ENCODE data around the gene TVP23C.
"Not testable (repeated sequence)": the region's sequence is repeated elsewhere in the genome, so short reads cannot be mapped to it uniquely, and the experiment has no call there.

The TVP23C gene

DNA sequence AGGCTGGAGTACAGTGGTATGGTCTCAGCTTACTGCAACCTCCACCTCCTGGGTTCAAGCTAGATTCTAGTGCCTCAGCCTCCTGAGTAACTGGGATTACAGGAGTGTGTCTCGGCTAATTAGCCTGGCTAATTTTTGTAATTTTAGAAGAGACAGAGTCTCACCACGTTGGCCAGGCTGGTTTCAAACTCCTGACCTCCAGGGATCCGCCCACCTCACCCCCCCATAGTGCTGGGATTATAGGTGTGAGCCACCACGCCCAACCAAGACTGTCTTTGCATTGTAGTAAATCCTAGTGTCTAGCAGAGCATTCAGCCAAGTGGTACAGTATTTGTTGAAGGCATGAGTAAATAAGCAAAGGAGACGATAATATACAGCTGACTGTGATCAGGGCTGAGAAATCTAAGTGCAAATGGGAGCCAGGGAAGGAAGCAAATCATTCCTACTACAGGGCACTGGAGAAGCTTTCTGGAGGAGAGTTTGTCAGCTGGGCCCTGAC is 5.9 kb downstream of the TVP23C start:
- H3K4me3 Mint-ChIP-seq; H3K4me1 Mint-ChIP-seq; H3K36me3 Mint-ChIP-seq (ENCODE audit: low read depth); DNase-seq; H3K9me3 Mint-ChIP-seq; ATAC-seq; H3K27ac Mint-ChIP-seq; H3K27me3 Mint-ChIP-seq: not testable (repeated sequence)

DNA sequence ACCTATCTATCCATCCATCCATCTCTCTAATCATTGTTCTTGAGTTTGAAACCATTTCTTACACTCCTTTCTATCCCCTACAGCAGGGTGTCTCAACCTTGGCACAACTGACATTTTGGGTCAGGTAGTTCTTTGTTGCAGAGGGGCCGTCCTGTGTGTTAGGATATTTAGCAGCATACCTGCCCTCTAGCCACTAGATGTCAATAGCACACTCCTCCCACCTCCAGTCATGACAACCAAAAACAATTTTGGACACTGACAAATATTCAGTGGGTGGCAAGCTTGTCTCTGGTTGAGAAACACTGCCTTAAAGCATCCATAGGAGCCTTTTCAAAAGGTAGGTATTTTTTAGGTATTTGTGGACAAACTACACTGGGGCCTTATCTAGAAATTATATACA is 10.4 kb downstream of the TVP23C start:
- H3K9me3 Mint-ChIP-seq; H3K27me3 Mint-ChIP-seq; ATAC-seq; H3K4me1 Mint-ChIP-seq; H3K27ac Mint-ChIP-seq; H3K36me3 Mint-ChIP-seq (ENCODE audit: low read depth); DNase-seq; H3K4me3 Mint-ChIP-seq: not testable (repeated sequence)

DNA sequence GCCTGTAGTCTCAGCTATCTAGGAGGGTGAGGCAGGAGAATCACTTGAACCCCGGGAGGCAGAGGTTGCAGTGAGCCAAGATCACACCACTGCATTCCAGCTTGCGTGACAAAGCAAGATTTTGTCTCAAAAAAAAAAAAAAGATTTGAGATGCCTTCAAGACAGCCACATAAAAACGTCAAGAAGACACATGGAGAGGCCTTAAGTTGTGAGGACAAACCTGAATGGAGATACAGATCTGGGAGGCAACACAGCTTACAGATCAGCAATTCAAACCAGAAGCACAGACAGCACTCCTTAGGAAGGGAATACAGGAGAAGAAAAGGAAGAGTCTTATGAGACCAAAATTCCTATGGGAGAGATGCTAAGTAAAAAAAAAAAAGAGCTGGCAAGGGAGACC is 13.7 kb downstream of the TVP23C start:
- H3K27me3 Mint-ChIP-seq; DNase-seq; H3K4me1 Mint-ChIP-seq; H3K36me3 Mint-ChIP-seq (ENCODE audit: low read depth); H3K9me3 Mint-ChIP-seq; H3K27ac Mint-ChIP-seq; H3K4me3 Mint-ChIP-seq; ATAC-seq: not testable (repeated sequence)

DNA sequence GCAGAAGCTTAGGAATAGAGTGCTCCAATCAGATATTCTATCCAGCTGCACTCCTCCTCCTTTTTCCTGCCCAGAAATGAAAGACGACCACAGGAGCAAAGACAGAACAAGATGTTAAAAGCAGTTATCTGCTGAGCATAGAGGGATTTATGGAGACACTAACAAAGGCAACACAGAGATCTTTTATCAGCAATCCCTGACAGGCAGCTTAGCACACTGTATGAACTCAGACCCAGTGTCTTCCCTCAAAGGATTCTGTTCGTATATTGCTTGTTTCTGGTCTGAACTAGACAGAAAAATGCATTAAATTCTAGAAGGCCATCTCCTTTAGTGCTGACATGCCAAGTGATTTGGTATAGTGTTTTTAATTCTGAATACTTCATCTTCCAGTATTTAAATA is 16.7 kb downstream of the TVP23C start:
- not testable (repeated sequence) for H3K27me3 Mint-ChIP-seq, H3K9me3 Mint-ChIP-seq, DNase-seq, H3K27ac Mint-ChIP-seq, ATAC-seq, H3K4me1 Mint-ChIP-seq, H3K4me3 Mint-ChIP-seq
- peaks cover 13% of the 10 kb centered on the region for H3K36me3 Mint-ChIP-seq (ENCODE audit: low read depth)

DNA sequence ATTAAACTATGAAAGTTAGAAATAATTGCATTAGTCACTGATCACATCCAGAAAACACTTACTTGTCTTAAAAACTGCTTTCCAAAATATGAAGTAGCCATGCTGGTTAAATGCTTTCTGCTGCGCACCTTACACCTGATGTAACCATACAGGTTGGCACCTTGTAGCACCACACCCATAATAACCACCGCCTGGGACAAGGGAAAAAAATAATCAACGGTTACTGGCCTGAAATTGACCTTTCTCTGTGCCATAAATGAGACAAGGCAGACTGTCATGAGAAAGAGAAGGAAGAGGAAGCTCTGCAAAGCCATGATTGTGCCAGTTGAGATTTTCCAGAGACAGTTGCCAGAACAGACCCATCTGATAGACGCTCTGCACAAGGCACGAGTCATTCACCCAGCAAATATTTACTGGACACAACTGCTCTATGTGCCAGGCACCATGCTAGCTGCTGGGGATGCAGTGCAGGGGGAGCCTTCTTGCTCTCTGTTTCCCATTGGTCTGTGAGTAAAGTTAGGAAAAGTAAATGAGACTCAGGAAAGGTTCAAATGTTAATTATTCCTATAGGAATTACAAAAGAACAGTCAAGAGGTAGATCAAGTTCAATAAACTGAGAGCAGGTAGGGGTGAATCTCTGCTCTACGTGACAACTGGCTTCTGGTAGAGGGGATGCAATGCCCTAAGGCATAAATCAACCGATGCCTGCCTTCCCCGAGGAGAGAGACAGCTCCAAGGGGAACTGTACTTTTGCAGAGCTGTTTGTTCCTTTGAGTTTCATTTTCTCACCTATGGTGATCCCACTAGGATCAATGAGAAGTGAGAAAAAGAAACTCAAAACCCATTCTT is 22.7 kb downstream of the TVP23C start:
- H3K9me3 Mint-ChIP-seq, H3K4me1 Mint-ChIP-seq, H3K27me3 Mint-ChIP-seq, H3K4me3 Mint-ChIP-seq, ATAC-seq, H3K27ac Mint-ChIP-seq, DNase-seq: not testable (repeated sequence)
- H3K36me3 Mint-ChIP-seq (ENCODE audit: low read depth) = peaks cover 12% of the 10 kb centered on the region

DNA sequence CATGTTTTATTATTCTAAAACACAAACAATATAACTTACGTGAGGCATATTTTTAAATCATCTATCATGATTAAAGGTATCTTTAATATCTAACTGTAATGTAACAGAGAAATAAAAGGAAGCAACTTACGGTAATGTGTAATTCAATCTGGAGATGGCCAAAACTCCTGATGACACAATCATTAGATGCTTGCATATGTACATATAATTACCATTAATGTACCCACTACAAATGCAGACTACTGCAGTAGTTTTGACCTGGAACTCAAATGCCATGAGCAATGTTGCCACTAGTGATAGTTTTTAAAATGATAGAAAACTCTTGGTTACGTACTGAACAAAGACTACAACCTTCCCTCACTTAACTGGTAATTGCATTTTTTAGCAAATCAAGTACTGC is 30.2 kb downstream of the TVP23C start:
- not testable (repeated sequence) for DNase-seq, H3K27ac Mint-ChIP-seq, H3K4me1 Mint-ChIP-seq, H3K27me3 Mint-ChIP-seq, H3K4me3 Mint-ChIP-seq, H3K9me3 Mint-ChIP-seq, ATAC-seq
- peaks cover 10% of the 10 kb centered on the region for H3K36me3 Mint-ChIP-seq (ENCODE audit: low read depth)

DNA sequence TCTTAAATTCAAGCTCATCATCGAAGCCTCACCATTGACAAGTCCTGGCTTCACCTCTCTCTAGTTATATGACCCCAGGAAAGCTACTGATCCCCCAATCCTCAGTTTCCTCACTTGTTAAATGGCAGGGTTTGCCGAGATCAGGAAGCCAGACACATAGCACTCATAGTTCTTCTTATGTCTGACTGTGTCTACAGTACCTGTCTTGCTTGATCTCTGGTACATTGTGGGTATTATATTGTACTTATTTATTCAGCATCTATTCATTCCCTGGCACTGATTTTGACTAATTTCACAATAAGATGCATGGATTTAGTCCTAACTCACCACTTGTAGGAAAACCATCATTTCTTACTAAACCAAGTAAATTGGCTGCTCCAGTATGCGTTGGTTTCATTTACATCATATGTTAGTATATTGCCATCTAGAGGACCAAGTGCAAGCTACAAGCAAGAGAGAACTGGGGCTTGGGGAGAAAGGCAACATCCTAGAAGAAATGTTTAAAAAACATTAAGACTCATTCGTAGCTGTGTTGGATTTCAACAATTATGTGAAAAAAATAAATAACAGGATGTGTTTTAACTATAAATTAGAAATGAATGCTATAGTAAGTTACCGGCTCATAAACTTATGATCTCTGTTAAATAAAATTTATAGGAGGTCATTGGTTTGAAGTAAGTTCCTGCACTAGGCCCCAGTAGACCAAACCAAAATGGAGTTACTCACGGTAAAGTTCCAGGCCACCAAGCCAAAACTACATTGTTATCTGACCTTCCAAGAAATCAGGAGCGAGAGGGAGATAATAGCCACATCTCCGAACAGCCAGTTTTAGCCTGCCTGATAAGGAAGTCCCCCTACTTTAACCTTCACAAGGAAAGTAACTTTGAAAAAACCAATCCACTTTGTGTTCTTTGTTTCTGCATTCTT is 36.7 kb downstream of the TVP23C start:
- not testable (repeated sequence) for DNase-seq; H3K27ac Mint-ChIP-seq; H3K9me3 Mint-ChIP-seq; H3K36me3 Mint-ChIP-seq (ENCODE audit: low read depth); H3K4me3 Mint-ChIP-seq; H3K4me1 Mint-ChIP-seq; ATAC-seq; H3K27me3 Mint-ChIP-seq

DNA sequence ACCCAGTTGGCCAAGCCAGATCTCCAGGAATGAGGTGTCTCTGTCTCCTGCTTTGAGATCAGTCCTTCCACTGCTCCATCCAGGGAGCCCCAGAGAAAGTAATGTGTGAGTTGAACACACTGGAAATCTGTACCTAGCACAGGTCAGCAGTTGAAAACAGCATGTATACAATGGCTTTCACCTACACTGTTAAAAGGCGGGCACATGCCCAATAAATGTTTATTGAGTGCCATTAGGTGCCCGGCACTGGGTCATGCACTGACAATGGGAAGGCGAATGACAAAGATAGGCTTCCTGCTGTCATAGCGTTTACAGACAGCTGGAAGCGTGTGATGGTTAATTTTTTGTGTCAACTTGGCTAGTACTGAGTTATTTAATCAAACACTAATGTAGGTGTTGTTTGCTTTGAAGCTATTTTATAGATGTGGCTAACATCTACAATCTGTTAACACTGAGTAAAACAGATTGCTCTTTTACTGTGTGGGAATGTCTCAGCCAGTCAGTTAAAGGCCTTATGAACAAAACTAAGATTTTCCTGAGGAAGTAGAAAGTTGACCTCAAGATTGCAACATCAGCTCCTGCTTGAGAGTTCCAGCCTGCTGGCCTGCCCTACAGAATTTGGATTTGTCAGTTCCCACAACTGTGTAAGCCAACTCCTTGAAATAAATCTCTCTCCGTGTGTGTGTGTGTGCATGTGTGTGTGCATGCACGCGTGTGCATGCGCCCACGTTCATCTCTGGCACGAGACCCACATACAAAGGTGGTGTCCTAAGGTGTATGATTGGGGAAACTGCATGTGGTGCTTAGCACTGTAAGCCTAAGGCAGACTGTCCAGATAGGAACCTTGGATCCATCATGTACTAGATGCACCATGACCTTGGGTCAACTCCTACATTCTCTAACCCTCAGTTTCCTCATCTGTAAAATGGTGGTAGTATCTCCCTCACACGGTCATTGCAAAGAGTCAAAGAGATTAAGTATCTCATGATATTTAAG is 38.0 kb downstream of the TVP23C start:
- H3K9me3 Mint-ChIP-seq; H3K4me1 Mint-ChIP-seq; H3K4me3 Mint-ChIP-seq; H3K36me3 Mint-ChIP-seq (ENCODE audit: low read depth); ATAC-seq; H3K27ac Mint-ChIP-seq; DNase-seq; H3K27me3 Mint-ChIP-seq: not testable (repeated sequence)

DNA sequence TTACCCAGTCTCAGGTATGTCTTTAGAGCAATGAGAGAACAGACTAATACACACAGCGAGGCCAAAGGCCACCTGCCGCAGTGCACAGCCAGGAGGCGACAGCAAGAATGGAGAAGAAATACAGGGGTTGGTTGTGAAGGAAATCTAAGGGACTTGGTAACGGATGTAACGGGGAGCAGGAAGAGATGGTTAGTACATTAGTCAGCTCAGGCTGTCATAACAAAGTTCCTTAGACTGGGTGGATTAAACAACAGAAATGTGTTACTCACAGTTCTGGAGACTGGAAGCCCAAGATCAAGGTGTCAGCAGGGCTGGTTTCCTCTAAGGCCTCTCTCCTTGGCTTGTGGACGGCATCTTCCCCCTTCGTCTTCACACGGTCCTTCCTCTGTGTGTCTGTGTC is 47.1 kb downstream of the TVP23C start:
- Mint-ChIP-seq H3K36me3 (ENCODE audit: low read depth) (peaks cover 11% of the 10 kb centered on the region), H3K4me1 (no peaks in the 10 kb centered on the region), H3K27me3 (no peaks in the 10 kb centered on the region), H3K4me3 (no peak overlapping the region), H3K27ac (no peak overlapping the region), H3K9me3 (no peaks in the 10 kb centered on the region)
- no peak for ATAC-seq
- no peak for DNase-seq

DNA sequence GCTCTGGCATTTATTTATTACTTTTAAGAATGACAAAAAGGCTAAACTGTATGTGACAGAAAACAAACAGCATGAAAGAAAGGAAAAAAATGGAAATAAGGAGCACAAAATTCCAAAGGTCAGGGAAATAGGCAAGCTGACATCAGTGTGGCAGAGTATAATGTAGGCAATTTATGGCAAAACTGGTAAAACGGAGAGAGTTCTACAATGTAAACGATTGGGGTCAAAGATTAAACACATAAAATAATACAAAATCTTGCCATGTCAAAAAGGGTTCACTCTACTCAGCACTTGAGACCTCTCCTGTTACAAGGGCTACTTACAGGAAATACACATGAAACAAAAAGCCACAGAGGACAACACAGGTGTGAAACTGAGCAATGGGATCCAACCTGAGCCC is 48.8 kb downstream of the TVP23C start:
- no peak overlapping the region for H3K27ac Mint-ChIP-seq
- no peak for ATAC-seq
- DNase-seq = no peak
- no peaks in the 10 kb centered on the region for H3K4me1 Mint-ChIP-seq
- peaks cover 11% of the 10 kb centered on the region for H3K36me3 Mint-ChIP-seq (ENCODE audit: low read depth)
- H3K27me3 Mint-ChIP-seq = no peaks in the 10 kb centered on the region
- H3K9me3 Mint-ChIP-seq = no peaks in the 10 kb centered on the region
- no peak overlapping the region for H3K4me3 Mint-ChIP-seq

DNA sequence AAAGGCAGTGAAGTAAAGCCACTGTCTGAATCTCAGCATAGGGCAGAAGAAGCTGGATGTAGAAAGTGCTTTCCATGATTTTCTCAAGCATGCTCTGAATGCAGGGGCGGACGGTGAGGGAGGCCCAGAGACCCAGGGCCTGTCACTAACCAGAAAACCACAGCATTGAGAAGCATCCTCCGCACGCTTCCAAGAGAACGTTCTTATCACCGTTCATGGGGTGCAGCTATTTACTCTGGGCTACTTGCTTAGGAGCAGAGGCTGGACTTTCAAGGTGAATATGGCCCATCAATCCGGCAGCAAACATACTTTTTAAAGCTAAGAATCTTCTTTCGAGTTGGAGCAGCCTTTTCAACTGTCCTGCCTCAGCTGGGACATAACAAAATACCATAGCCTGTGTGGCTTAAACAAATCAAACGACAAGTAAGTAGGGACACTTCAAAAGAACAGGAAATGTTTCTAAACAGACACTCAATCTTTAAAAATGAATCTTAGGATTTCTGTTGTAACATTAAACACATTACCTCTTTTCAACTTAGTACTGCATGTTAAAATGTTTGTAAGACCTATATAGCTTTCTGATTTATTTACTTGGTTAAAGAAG is 49.3 kb downstream of the TVP23C start:
- Mint-ChIP-seq H3K36me3 (ENCODE audit: low read depth) (peaks cover 11% of the 10 kb centered on the region), H3K27me3 (no peaks in the 10 kb centered on the region), H3K4me3 (no peak overlapping the region), H3K4me1 (no peaks in the 10 kb centered on the region), H3K9me3 (no peaks in the 10 kb centered on the region), H3K27ac (no peak overlapping the region)
- no peak for ATAC-seq
- DNase-seq = no peak

DNA sequence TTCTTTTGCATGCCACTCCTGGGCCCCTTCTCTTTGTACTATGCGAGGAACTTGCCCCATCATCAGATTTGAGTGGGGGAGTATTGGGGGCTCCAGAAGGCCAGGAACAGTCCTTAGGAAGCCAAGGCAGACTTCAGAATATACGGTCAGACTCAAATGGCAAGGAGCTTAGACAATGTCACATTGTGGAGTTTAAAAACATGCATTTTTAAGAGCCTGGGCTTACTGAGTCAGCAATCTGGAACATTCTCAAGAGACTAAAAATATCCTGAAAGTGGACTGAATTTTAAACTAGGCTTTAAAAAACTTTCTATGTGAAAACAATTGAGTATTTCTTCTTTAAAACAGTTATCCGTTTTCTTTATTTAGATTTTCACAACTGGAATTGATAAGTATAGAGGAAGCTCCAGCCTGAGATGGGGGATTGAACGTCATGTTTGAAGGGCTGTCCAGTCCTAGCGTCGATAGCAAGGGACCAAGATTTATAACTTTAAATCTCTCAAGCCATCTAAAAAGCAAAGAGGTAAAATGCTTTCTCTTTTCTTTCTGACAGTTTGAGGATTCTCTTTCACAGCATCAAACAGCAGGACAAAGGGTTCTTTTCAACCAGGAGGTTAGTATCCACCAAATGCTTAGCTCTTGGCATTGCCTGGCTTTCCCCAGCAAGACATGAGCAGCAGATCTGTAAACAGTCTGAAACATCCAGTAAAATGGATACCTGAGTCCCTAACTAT is 50.1 kb downstream of the TVP23C start:
- H3K9me3 Mint-ChIP-seq = no peaks in the 10 kb centered on the region

DNA sequence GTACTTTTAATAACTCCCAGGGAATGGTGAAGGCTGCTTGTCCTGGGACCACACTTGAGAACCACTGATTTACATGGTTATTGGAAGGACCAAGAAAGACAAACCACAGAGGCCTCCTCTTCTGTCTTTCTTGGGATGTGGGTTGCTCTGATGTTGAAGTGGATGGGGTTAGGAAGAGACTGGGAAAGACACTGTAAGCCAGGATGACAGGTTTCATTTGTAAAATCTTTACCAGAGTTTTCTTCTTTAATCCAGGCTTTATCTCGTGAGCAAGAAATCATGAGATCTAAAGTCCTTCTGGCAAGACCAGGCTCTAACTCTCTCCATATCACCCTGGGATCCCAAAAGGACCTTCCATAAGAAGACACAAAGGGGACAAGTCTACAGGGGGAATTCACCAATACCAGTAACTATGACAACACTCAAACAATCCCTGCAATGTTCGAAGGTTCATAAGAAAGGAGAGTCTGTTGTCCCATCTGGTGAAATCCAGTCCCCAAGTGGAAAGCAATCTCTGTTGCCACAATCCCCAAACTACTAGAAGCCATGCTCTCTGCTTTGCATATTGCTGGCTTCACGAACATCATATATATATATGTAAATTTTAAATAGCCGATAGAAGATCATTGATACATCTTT is 51.1 kb downstream of the TVP23C start:
- DNase-seq (no peak), ATAC-seq (no peak)
- peaks cover 8% of the 10 kb centered on the region for H3K36me3 Mint-ChIP-seq (ENCODE audit: low read depth)
- no peaks in the 10 kb centered on the region for H3K9me3 Mint-ChIP-seq
- no peaks in the 10 kb centered on the region for H3K27me3 Mint-ChIP-seq
- H3K4me1 Mint-ChIP-seq = no peaks in the 10 kb centered on the region
- H3K27ac Mint-ChIP-seq = no peak overlapping the region
- H3K4me3 Mint-ChIP-seq = no peak overlapping the region

More for the DNA sequence above, 50.1 kb downstream of the TVP23C start:
- Mint-ChIP-seq H3K4me1 (no peaks in the 10 kb centered on the region), H3K27me3 (no peaks in the 10 kb centered on the region), H3K36me3 (ENCODE audit: low read depth) (peaks cover 11% of the 10 kb centered on the region), H3K4me3 (no peak overlapping the region), H3K27ac (no peak overlapping the region)
- ATAC-seq (no peak), DNase-seq (no peak)

Measured in activated naive CD8-positive, alpha-beta T cell treated with anti-CD3 and anti-CD28 coated beads, Interleukin-2, amount 50 U/mL, for 24 hours (primary cell).